Esophagus muscularis mucosa (tissue), 3 donors: Measurements from ENCODE around the gene CAMK1.

Source experiments
- CTCF ChIP-seq, 3 experiments: fragments of 200-600 bp in 2 of 3; fragments of 450-650 bp in 1 of 3; sonication (generic) in 2 of 3; IDR thresholded peaks; one replicate each; pipeline ENCODE4 v1.5.1; 2017 to 2019; ENCODE audit warnings: antibody characterized with exemption in 3 of 3, mild to moderate bottlenecking in 2 of 3, moderate library complexity in 1 of 3
- EP300 ChIP-seq: sonication (generic); formaldehyde crosslinking; IDR thresholded peaks from one replicate; pipeline ENCODE4 v1.6.1; 2017; ENCODE audit warnings: antibody characterized with exemption

- no peak for TF ChIP-seq EP300
- TF ChIP-seq CTCF (IDR thresholded peaks at IDR 0.05): peak in 2 of 3 experiments; percentile 22 to 26
Observed at GRCh38 chr3:9792405-9793160, 22.8 kb upstream of the CAMK1 start, which contains the start of the genes ARPC4 and TADA3.
